NB4 (cell line): ENCODE data around the gene RPS6KA5.
"Not testable (repeated sequence)": the region's sequence is repeated elsewhere in the genome, so short reads cannot be mapped to it uniquely, and the experiment has no call there.

ENCODE experiments used
- DNase-seq: peaks from one replicate; pipeline ENCODE4 v3.0.0; 2010; ENCODE audit warnings: low read depth
- H3K4me3 ChIP-seq: one replicate; pipeline ENCODE4 v1.5.1; 2011; ENCODE audit warnings: mild to moderate bottlenecking, low read depth, low read length, moderate library complexity
- CTCF ChIP-seq: IDR thresholded peaks from one replicate; pipeline ENCODE4 v1.5.1; 2012; ENCODE audit warnings: low read depth, low read length
- MAX ChIP-seq: IDR thresholded peaks from 2 replicates; pipeline ENCODE4 v1.6.1; 2011; ENCODE audit warnings: low read depth, low read length
- MYC ChIP-seq: IDR thresholded peaks from 2 replicates; pipeline ENCODE4 v1.6.1; 2011; ENCODE audit warnings: low read depth, low read length
- POLR2A ChIP-seq: IDR thresholded peaks from 2 replicates; pipeline ENCODE4 v1.6.1; 2011; ENCODE audit warnings: mild to moderate bottlenecking; ENCODE audit not compliant: insufficient read length; ENCODE audit errors: extremely low read depth

RPS6KA5 gene

GRCh38 chr14:90829677-90830076 is 230.8 kb downstream of the RPS6KA5 start:
- no peak overlapping the region for H3K4me3 ChIP-seq
- DNase-seq: no peak
- no peak for TF ChIP-seq MYC
- no peak for TF ChIP-seq MAX
- TF ChIP-seq CTCF: no peak
- TF ChIP-seq POLR2A: no peak

- TF ChIP-seq MAX (no peak), CTCF (no peak), POLR2A (no peak), MYC (no peak)
- peak overlapping the region; percentile 8 for H3K4me3 ChIP-seq
- DNase-seq: peak; percentile 61
Measured at GRCh38 chr14:90828642-90829487, 231.6 kb downstream of the RPS6KA5 start.

GRCh38 chr14:90827919-90828610 is 232.4 kb downstream of the RPS6KA5 start:
- TF ChIP-seq MAX (peak; percentile 50; the same call in 1 of the 2 replicates), MYC (peak; percentile 43; the same call in 1 of the 2 replicates), POLR2A (peak; percentile 51), CTCF (no peak)

GRCh38 chr14:90823542-90823941 is 236.9 kb downstream of the RPS6KA5 start:
- not testable (repeated sequence) for H3K4me3 ChIP-seq, DNase-seq

More at GRCh38 chr14:90827919-90828610, 232.4 kb downstream of the RPS6KA5 start:
- peak overlapping the region; percentile 30 for H3K4me3 ChIP-seq
- peak; percentile 93 for DNase-seq

- TF ChIP-seq POLR2A (no peak), MAX (peak; percentile 32; the same call in 1 of the 2 replicates), CTCF (no peak), MYC (no peak; the same call in 1 of the 2 replicates)
- no peak overlapping the region for H3K4me3 ChIP-seq
- peak; percentile 82 for DNase-seq
Measured at GRCh38 chr14:90820958-90821357, 239.5 kb downstream of the RPS6KA5 start.
